Purkinje cell (primary cell): ENCODE measurements around the gene CSTF1. TPM values are rescaled to one million over a fixed set of nuclear protein-coding genes. Genes with fewer than 3 reads are reported as not detected.

Experiments
- polyA plus RNA-seq: library from polyadenylated mRNA; unstranded; fragments of >200 nt; fragmentation: Nextera tagmentation; gene quantifications from 2 replicates; pipeline ENCODE4 v1.2.1, GENCODE V29; 2014

Gene CSTF1
- polyA plus RNA-seq: 19.8 and 28.3 TPM in 2 replicates

DNA sequence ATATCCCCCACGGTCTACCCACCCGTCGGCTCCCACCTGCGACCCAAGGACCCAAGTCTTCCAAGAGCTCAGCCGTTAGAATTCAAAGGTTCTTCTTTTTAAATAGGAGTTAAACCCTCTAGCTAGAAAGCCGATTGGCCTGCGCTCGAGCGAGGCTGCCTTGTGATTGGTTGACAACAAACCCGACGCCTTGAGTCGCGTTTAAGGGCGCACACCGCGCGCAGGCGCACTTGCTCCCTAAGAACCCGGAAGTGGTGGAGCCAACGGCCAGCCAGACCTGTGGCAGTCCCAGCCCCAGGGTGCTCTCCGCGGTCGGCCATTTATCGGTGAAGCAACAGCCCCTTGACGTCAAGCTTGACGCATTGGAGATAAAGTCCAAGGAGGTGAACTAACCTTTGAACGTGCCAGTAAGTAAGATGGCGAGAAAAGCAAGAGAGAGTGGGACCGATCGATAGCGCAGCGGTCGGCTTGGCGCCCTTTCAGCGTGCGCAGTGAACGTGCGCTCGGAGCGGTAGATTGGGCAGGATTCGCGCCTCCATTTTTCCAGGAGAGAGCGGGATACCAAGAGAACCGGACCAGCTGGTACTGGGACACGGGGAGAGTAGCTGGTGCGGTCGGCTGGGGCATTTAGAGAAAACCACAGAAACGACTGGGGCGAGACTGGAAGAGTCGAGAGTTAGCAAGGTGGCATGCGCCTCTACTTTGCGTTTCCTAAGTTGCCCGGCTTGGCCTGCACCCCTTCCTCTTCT, at the start of gene CSTF1, which contains the start of gene AURKA:
Gene CSTF1, plus strand, starts transcription at position 514 of the 749 bp plus-strand sequence. CDS start 2,908 bp downstream, outside the sequence.
Gene AURKA, minus strand, starts transcription at position 84 of the 749 bp plus-strand sequence. CDS start 4,018 bp downstream, outside the sequence.

GRCh38 chr20:56358600-56359211, 33.7 kb upstream of the CSTF1 start, which contains the start of gene FAM210B:
Gene FAM210B, plus strand, starts transcription at chr20:56358974. Its CDS starts 32 bp downstream, at chr20:56359006.

DNA sequence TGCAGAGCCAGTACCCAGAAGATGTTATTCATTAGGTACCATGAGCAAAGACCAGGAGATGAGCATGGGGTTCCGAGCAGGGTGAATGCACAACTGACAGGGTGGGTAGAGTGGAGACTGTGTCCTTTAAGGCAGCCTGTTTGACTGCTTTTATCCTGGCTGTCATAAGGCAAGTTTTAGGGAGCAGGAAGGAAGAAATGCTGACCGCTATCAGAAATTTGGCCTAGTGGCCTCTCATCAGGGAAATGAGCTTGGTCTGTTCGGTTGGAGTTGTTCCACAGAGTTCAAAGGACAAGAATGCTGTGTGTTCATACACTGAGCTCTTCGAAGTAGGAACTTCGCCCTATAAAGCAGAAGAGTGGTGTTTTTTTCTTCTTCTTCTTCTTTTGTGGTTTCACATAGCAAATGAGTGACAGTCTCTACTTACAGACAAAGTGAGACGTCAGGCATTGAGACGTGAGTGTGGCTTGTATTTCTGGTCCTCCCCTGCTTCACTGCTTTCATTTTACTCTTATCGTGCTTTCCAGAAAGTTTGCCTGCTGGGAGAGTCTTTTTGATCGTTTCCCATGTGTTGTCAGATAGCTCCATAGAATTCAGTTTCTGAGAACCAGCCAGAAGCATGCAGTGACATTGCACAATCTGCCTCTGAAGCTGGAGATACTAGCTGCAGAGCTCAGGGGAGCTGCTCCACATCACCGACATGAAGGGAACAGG, 19.5 kb downstream of the CSTF1 start, which contains the start of gene CASS4:
Gene CASS4, plus strand, starts transcription at position 502 of the 714 bp plus-strand sequence. Its CDS starts 199 bp downstream, at position 701.

Other genes starting within 250 kb of the CSTF1 start
- gene MC3R, start 143.9 kb upstream of the CSTF1 start, polyA plus RNA-seq: not detected in 2 replicates
- 7.6 and 15.1 TPM in 2 replicates for gene FAM210B, start 33.7 kb upstream of the CSTF1 start, polyA plus RNA-seq
- 3.5 and 6.7 TPM in 2 replicates for gene AURKA, start 430 bp upstream of the CSTF1 start, polyA plus RNA-seq
- gene CASS4, start 19.6 kb downstream of the CSTF1 start, polyA plus RNA-seq: not detected in 2 replicates
- gene RTF2, start 76.0 kb downstream of the CSTF1 start, polyA plus RNA-seq: 72.3 and 122 TPM in 2 replicates
- 0.45 TPM in 1 of 2 replicates, not detected in the other for gene FAM209A, start 132.1 kb downstream of the CSTF1 start, polyA plus RNA-seq
- 0.89 and 0.99 TPM in 2 replicates for gene FAM209B, start 140.6 kb downstream of the CSTF1 start, polyA plus RNA-seq
- gene TFAP2C, start 236.7 kb downstream of the CSTF1 start, polyA plus RNA-seq: not detected in 2 replicates